NCI-H510A treated with DMSO at 0.1 percent for 48 hours (cell line): Measurements from ENCODE around the gene EMC10.
A peak's percentile ranks its signal among the peaks of the same experiment; 100 is the strongest.

Source experiments
- DNase-seq: peaks from one replicate; lab custom pipeline; 2025; lab: John Stamatoyannopoulos, UW

The EMC10 gene

DNA sequence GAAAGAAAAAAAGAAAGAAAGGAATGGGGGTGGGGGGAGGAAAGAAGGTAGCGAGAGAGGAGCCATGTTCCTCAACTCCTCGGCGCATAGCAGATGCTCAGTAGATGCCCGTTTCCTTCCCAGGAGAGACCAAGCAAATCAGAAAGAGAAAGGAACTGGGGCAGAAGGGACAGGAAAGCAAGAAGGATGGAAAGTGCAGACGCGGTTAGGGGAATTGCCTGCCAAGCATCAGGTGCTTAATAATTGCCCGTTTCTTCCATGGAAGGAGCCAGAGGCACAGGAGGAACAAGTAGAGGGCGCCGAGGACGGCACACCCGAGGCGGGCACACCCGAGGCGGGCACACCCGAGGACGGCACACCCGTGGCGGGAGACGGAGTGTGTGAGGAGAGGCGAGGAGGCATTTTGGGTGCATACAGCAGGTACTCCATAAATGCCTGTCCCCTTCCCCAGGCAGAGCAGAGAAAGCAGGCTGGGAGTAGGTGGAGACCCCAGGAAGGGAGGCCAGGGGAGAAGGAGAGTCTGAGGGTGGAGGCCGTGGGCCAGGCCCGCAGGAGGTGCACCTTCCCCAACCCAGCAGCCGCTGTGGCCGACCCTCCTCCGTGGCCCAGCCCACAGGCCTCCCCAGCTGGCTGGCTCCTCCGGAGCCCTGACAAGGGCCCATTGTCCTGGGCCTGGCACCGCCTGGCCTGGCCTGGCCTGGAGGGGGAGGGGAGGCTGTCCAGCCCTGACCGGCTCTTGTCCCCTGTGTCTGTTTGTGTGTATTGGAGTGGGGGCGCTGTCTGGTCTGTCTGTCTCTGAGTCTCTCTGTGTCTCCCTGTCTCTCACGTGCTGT, 20.1 kb downstream of the EMC10 start:
- DNase-seq, result no peak

DNA sequence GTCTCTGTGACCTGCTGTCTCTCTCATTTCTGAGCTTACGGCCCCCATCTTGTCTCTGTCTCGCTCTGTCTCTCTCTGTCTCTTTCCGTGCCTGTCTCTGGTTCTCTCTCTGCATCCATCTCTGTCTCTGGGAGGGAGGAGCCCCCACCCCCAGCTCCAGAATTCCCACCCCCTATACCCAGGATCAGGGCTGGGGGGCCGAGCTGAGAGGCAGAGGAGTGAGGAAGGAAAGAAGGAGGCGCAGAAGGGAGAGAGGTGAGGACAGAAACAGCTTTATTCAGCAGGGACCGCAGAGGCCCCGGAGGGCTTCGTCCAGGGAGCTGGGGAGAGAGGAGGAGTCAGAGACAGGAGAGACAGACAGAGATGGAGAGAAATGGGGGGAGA, 20.7 kb downstream of the EMC10 start:
- no peak for DNase-seq

DNA sequence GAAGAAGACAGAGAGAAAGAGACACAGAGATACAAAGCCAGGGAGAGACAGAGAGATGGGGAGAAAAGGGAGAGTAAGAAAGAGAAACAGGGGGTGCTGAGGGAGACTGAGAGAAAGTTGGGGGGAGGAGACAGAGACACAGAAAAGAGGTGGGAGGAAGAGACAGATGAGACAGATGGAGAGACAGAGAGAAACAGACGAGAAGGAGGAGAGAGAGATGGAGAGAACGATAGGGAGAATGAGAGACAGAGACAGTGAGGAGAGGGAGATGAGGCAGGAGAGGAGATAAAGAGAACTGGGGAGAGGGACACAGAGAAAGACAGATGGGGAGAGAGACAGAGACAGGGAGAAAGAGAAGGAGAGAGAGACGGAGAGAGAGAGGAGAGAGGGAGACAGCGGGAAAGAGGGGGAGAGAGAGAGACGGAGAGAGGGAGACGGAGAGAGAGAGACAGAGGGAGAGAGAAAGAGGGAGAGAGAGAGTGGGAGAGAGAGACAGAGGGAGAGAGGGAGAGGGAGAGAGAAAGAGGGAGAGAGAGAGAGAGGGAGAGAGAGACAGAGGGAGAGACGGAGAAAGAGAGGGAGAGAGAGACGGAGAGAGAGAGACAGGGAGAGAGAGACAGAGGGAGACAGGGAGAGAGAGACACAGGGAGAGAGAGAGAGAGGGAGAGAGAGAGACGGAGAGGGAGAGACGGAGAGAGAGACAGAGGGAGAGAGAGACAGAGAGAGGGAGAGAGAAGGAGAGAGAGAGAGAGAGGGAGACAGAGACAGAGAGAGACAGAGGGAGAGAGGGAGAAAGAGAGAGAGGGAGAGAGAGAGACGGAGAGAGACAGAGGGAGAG, 22.1 kb downstream of the EMC10 start:
- no peak for DNase-seq

DNA sequence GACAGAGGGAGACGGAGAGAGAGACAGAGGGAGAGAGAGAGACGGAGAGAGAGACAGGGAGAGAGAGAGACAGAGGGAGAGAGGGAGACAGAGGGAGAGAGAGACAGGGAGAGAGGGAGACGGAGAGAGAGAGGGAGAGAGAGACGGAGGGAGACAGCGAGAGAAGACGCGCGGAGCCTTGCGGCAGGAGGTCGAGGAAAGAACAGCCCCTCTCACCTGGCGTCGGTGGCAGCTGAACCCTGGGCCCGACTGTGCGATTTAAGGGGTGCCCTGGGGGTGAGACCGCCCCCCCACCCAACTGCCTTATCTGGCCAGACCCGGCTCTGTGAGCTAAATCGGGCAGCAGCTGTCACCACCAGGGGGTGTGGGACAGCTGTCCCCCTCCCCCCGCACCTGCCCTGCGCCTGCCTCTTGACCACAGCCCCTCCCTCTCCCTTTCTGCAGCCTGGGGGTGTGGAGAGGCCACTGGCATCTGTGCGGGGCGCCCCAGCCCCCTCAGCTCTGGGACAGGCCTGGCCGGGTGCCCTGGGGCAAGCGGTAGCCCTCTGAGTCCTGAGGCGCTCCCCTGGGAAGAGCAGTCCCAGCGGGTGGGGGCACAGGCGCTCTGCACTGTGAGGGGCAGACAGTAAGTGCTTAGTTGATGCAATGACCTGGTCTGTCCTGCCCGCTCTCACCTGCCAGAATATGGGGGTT, 23.9 kb downstream of the EMC10 start:
- no peak for DNase-seq

DNA sequence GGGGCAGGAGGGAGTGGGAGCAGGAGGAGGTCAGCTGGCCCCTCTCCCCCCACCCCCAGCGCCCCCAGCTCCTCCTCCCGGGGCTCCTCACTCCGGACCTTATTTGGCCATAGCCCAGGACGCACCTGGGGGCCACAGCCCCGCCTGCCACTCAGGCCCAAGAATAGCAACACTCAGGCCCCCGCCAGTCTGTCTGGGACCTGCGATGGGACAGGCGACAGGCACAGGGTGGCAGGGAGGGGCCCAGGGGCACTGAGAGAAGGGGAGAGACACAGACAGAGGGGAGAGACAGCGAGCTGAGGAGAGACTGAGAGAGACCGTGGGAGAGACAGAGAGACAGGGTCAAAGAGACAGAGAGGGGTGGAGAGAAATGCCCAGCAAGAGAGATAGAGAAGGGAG, 24.4 kb downstream of the EMC10 start:
- DNase-seq, result no peak

DNA sequence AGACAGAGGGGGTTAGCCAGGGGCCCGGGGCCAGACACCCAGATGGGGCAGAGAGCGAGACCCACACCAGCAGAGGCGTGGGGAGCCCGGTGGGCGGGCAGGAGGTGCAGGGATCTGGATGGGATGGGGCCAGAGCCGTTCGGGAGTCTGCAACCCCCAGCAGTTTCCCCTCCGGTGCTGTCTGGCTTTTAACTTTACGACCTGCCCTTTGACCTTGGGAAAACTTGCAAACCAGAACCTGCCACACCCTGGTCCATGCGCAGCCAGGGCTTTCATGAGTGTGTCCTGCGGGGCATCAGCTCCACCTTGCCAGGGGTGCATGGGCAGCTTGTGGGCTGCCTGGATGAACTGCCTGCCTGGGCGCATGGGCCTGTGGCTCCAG, 24.9 kb downstream of the EMC10 start:
- DNase-seq, result no peak

DNA sequence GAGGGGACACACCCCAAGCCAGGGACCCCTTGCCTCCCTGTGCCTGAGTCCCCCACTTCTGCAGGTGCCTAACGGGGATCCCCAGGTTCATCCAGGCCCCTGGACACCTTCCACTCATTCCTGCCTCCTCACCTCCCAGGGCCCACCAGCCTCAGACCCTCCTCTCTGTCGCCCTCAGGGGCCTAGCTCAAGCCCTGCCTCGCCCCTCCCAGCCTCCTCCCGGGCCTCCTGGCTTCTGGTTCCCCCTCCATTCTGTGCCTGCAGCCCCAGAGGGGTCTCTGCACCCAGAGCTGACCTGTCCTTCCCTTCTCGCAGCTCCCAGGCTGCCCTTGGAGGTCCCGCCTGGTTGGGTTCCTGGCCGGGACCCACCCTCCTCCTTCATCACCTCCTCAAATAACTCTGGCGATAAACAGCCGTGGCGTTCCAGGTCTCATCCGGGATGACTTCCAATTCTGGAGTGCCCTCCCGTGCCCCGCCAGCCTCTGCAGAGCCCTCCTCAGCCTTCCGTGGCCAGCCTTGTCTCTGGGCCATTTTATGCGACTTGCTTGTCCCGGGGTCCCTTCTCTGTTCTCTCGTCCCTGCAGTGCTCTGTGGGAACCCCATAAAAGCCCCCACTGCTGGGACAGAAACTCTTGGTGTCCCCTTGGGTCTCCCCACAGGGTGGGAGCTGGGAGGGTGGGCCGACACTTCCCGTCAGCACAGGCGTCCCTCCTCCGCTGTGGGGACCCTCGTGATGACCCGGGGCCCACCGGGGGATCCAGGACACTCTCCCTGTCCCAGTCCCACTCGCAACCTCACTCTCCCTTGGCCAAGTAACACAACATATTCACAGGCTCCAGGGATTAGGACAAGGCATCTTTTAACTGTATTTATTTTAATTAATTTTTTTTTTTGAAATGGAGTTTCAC, 25.5 kb downstream of the EMC10 start:
- DNase-seq, result no peak

DNA sequence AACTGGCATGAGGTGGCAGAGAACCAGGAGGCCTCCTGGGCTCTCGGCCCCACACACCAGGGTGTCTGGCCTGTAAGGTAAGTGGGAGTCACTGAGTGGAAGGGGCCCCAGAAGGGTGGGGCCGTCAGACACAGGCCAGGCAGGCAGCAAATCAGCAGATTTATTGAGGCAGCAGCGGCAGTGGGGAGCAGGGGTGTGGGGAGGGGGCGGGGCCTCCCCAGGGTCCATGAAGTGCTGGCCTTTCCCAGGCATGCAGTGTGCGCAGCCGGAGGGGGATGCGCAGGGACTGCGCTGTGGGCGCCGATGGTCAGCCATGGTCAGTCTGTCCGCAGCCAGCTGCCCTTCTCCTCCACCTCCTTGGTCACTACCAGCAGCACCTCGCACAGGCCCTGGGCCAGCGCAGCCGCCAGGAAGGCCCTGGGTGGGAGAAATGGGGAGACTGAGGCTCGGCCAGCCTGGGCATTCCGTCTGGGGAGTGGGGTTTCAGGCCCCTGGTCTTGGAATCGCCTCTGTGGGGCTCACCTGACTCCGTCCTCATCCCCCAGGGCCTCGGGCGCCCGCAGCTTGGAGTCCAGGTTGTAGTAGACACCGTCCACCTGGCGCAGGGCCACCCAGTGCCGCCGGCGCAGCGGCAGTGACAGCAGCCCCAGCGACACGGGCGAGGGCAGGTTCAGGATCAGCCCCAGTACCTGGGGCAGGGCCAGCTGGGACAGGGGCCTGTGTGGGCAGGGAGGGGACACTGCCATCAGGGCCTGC, 29.7 kb downstream of the EMC10 start:
- DNase-seq, result no peak

DNA sequence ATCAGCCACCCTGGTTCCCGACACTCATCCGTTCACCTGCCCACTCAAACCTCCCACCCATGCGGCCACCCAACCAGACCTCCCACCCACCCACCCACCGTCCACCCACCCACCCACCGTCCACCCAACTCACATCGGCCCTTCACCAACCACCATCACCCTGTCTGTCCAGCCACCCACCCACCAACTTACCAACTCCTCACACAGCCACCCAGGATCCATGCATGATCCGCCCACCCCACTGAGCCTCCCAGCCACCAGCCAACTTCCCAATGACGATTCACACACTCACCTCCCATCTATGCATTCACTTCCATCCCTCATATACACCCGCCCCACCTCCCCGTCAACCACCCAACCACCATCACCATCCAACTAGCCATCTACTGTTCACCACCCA, 30.4 kb downstream of the EMC10 start:
- DNase-seq, result no peak

DNA sequence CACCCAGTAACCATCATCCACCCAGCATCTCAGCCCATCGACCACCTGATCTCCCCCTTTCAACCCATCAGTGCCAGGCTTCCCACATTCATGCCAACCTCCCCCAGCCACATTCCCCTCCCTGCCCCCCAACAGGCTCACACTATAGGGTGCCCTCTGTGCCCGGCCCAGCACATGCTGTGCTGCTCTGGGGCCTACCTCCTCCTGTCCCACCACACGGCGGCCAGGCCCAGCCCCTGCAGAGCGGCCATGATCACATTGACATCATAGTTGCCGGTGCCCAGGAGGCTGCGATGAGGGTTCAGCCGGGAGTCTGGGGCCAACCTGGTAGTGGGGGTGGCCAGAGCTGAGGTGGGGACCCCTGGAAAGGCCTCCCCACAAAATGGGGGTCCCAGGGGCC, 31.1 kb downstream of the EMC10 start:
- DNase-seq, result no peak

DNA sequence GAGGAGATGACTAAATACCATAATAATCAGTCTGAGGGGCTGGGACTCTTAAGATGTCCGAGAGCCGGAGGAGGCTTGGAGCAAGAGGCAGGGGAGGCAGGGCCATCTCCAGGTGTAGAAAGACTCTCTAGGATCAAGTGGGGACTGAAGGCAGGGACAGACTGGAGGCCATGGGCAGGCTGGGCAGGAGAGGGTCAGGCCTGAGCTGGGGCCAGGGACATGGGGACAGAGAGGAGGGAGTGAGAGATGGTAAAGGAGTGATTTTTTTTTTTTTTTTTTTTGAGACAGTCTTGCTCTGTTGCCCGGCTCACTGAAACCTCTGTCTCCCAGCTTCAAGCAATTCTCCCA, 32.5 kb downstream of the EMC10 start:
- DNase-seq, result no peak

DNA sequence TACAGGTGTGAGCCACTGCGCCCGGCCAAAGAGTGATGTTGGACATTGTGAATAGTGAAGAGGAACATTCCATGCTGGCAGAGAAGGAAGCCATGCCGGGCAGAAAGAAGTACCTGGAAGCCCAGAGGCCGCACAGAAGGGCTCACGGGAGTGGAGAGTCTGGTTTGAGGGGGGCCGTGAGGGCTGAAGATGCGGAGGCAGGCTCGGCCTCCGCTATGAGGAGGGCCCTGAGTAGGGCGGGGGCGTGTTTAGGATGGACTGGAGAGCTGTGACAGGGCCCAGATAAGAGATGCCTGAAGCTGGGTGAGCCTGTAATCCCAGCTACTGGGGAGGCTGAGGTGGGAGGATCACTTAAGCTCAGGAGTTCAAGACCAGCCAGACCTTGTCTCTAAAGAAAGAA, 33.1 kb downstream of the EMC10 start:
- no peak for DNase-seq

DNA sequence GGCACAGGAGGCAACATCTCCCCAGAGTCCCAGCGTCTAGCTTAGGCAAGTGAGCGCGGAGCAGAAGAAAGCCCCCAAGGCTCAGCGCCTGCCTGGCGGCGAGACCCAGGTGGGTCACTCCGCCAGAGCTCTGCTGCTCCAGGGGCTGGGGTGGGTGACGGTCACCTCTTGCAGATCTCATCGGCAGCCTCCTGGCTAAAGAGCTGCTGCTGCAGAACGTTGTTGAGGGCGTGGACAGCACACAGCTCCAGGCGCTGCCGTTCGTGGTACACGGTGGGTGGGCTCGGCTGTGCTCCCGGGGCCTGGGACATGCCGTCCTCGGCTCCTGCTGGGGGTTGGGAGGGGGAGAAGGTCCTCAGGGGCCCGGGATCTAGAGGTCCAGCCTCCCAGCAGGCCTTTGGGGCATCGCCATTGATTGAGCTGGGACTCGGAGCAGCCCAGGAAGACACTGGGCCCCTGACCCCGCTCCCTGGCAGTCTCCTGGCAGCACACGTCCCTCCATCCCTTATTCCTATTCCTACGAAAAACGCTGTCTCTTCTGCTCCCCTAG, 33.9 kb downstream of the EMC10 start:
- DNase-seq, result no peak

DNA sequence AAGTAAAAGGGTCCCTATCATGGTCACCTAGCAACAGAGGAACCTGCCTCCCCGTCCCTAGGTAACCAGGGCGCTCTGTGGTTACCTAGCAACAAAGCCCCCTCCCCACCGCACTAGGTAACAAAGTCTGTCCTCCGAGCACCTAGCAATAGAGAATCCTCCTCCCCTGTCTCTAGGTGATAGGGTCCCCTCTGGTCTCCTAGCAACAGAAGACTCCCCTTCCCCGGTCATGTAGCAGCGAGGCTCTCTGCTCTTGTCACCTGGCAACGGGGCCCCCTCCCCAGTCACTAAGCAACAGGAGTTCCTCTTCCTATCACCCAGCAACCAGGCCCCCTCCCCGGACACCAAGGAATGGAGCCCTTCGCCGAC, 34.4 kb downstream of the EMC10 start:
- no peak for DNase-seq

DNA sequence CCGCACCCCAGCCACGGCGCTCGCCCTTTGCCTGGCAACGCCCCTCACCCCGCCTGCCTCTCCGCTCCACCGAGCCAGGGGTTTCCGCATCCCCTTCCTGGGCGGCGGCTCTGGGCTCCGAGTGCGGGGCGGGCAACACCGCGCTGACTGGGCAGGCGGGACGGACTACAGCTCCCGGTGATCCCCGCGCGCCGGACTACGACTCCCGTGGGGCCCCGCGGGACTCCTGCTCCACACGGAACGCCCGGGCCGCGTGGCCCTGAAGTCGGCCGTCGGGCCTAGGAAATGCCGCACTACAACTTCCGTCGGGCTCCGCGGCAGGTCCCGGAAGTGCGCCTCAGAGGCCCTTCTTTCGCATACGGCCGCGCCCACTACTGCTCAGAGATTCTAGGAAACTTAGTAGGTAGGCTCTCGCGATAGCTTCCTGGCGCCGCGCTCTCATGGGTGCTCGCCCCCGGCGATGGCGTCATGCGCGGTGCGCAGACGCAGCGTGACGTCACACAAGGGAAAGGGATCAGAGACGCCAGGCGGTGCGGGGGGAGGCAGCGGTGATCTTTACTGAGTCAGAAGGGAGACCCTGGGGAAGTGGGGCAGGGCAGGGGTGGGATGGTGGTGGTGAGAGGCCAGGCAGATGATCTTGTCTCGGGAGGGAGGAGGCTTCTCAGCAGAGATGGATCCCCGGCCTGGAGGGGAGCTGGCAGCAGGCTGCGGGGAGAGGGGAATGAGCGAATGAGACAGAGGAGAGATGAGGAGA, 34.9 kb downstream of the EMC10 start, which contains the start of gene JOSD2:
TSS of gene JOSD2 (minus strand) at position 123 of the 754 bp plus-strand sequence. CDS start 760 bp downstream, outside the sequence.
- DNase-seq, result peak; percentile 34

DNA sequence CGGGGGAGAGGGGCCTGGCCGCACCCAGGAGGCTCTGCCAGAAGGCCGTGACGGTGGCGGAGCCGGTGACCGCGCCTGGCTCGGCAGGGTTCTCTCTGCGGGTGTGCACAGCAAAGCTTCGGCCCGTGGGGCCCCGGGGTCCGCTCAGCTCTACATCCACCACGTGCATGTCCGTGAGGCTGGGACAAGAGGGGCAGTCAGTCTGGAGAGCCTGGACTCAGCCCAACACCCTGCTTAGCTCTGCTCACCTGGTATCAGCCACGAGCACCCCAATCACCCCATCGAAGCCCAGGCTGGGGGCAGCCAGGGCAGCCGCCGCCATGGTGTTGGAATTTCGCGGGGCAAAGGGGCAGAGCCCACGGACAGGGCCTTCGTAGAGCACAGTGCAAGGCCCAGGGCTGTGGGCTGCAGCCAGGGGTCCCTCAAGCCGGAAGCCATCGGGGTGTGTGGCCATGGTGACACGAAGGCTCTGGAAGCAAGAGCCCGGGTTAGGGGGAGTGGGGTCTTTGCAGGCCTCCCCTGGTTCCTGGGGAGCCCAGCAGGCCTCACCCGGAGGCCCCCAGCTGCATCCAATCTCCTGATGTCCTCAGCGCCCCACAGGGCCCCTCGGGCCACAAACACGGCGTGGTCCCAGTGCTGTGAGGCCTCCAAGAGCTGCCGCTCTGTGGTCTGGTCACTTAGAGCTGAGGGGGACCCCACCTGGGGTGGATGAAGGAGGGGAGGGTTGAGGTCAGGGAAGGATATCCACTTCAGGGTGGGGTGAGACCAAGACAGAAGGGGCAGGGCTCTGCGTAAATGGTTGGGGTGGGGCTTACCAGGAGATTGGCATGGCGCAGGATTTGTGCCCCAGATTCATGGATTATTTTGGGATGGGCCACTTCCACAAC, 36.0 kb downstream of the EMC10 start:
- DNase-seq, result no peak

DNA sequence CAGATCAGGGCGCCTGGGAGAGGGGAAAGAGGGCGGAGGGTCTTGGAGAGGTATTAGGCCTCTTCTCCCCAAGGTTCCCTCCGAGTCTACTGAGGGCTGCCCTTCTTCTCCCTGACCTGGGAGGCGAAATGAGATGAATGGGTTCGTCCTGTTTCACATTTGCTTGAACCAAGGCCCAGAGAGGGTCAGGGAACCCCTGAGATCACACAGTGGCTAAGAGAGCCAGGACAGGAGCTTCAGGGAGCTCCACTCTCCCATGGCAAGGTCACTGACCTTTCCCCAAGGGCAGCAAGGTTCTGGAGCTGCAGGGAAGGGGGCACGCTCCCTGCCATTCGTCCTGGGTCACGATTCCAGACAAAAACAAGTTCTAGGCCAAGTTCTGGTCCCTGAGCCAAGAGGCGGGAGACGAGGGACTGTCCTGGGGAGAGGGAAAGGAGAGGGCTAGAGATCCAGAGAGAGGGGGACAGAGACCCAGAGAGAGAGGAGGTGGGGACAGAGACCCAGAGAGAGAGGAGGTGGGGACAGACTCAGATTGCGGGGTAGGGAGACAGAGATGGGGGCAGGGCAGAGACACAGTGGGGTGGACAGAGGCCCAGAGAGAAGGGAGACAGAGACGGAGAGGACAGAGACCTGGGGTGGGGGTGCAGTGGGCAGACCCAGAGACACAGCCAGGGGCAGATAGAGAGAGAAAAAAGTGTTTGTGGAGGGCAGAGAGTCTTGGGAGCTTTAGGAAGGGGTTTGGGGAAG, 36.9 kb downstream of the EMC10 start:
- DNase-seq, result no peak

DNA sequence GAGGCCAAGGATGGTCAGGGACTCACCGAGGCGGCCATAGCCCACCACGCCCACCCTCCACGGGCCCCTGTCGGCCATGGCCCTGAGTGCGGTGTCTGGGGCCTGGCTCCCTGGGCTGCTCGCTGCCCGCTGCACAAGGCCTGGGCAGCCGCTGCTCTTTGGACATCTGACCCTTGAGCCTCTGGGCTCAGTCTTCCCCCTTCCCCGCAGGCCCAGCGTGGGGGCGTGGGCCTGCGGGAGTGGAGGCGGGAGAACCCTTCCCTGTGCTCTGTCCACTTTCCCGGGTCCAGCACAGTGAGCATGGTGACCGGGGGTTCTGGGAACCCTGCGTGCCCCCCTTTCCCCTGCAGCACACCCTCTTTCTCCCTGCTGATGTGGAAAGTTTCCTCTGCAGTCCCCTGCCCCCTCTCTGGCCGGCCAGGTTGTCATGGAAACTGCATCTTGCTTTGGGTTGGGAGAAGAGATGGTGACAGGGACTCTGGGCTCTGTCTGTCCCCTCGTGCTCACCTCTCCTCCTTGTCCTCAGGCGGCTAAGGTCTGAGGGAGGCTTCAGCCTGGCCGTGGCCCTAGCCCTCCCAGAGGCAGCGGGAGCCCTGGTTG, 37.5 kb downstream of the EMC10 start, which contains the start of gene ASPDH:
TSS of gene ASPDH (minus strand) at position 168 of the 600 bp plus-strand sequence. CDS start at position 78, 90 bp downstream.
- no peak for DNase-seq
